Epithelial cell of prostate (primary cell): ENCODE results near the gene NDRG2.
"Not testable (repeated sequence)": the region's sequence is repeated elsewhere in the genome, so short reads cannot be mapped to it uniquely, and the experiment has no call there.

Experiments
- DNase-seq: peaks from one replicate; pipeline ENCODE4 v3.0.0-alpha.2; 2011; ENCODE audit warnings: low read depth, low spot score
- H3K27ac ChIP-seq: fragments of 450-650 bp; 2 replicates; pipeline ENCODE4 v1.5.1; 2017; ENCODE audit warnings: mild to moderate bottlenecking

NDRG2 gene

DNA sequence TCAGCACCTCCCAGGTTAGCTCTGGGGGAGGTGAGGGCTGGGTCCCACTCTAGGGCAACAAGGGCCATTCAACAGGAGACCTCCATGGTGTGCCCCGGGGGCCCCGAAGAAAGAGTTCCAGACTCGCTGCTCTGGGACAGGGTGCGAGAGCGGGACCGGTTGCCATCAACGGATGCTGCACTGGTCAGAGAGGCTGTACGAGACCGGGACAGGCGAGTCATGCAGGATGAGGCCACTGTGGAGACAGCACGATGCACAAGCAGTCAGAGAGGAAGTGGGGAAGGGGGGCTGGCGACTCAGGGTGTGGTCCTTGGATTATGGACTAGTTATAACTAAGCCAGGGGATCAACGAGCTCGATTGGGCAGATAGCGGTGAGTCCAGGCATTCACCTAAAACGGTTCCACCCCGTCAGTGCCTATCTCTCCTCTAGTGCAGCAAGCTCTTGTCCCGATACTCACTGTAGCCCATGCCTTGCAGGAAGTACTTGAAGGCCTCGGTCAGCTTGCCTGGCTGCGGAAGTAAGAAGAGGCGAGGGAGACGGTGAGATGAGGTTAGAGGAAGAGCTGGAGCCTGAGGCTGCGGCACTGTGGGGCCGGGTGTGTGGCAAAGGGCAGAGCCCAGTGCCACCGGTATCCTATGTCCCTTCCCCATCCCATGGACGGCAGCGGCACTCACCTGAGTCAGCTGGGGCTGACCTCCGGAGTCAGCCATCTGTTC is 7.2 kb downstream of the NDRG2 start:
- no peak overlapping the region for H3K27ac ChIP-seq
- DNase-seq = no peak

DNA sequence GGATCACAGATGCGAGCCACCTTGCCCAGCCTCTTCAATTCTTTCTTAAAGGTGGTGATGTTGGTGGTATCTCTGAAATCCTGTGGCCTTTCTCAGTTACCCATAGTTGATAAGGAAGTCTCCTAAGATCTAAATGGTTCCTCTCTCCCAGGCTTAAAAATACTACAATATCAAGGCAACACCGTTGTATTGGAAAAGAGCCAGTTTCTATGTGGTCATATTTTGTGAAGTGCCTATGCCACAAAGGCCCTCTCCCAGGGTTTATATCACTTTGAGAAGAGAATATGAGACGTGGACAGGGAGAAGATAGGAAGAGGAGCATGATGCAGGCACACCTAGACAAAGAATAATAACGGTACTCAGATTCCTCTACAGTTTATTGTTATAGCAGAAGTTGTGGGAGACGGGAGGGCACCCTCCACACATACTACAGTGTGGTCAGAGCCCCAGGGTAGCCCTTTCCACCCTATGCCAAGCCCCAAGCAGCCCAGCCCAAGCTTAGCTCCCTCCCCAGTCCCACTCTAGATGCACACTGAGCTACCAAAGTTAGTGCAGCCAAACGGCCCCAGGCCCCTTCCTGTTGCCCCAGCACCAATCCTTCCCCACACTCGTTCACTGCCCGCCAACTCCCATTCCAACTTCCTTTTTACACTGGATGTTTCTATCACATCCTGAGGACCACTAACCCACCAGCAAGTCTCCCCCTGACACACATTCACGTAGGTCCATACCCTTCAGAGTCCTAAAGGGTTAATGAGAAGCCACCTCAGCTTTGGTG is 8.3 kb downstream of the NDRG2 start:
- no peak for DNase-seq
- H3K27ac ChIP-seq = no peak overlapping the region

DNA sequence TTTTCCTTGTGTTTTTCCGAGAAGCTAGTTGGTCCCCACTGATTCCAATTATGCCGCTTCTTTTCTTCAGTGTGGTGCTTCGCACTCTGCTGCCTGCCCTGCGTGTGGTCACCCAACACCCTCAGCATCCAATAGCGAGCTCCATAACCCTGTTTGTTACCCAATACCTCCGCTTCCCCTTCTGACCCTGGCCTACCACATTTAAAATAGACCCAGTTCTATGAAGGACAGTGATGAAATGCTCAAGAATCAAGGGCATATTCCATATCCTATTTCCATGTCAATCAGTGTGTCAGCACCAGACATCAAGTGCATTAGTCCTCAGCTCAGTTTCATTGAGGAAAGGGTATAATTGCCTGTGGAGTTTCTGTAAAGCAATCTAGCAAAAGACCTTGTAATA is 9.5 kb downstream of the NDRG2 start:
- no peak for DNase-seq
- no peak overlapping the region for H3K27ac ChIP-seq

DNA sequence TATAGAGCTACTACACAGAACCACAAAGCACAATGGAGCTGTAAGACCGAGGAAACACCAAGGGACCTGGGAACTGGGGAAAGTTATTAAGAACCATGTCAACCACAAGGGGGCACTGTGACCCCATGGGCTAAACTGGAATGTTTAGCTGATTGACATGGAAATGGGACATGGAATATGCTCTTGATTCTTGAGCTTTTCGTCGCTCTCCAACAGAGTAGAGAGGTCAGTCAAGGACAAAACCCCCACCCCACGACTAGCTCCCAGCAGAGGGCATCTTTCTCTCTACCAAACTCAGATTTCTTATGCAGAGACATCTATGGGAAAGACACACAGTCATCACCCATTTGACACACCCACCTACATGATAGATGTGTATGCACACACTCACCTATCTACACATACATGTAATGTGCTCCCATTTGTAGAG is 10.1 kb downstream of the NDRG2 start:
- no peak overlapping the region for H3K27ac ChIP-seq
- peak; percentile 39 for DNase-seq

DNA sequence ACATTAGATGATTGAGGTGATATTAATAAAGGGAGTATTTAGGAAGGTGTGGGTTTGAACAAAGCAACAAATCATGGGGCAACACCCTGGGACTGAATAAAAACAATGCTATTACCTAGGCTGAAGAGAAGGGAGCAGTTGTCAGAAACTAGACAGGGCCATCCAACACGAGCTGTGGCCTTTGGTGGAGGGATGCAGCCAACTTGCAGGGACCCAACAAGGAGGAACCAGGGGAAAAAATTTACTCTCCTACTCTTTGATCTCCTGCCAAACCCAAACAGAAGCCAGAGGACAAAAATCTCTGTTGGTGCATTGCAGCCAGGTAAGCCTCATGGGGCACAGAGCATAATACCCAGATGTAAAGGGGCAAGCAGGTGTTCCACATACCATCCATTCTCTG is 13.7 kb downstream of the NDRG2 start:
- DNase-seq = no peak
- H3K27ac ChIP-seq = no peak overlapping the region

DNA sequence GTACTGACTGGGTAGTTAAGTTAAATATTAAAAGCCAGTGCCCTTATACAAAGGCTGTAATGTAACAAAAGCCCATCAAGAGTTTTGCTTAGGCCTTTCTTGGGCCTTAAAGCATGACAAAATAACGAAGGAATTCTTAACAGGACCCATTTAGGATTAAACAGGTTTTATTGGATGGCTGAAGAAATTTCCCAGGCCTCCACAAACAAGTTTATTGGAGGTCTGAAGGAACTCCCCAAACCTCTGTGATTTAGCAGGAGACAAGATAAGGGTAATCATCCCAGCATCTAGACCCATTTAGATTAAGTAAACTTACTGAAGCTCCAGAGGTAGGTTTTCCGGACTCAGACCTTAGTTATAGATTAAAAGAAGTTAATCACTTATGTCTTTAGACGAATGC is 15.1 kb downstream of the NDRG2 start:
- H3K27ac ChIP-seq, DNase-seq: not testable (repeated sequence)

DNA sequence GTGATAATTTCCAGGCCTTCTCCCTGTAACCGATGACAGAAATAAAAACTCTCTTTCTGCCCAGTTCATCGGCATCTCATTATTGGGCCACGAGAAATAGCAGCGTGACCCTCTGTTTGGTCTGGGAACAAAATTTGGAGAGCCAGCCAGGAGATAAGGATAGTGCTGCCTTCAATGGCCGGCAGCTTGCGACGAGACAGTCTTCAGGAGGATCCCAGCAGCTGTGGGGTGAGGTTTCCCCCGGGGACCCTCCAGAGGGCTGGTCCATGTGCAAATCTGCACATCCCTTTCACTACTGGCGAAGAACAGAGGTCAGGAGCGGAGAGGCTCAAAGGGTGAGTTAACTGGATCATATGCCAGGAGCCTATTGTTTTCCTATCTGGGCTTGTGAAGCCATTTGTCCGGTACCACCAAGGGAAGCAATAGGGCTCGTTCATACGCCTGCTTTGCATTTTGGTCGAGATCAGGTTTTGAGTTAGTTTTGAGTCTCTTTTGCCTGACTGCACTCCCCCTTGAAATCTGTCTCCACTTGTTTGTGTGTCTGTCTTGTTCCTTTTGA is 21.0 kb downstream of the NDRG2 start:
- no peak overlapping the region for H3K27ac ChIP-seq
- DNase-seq = no peak

DNA sequence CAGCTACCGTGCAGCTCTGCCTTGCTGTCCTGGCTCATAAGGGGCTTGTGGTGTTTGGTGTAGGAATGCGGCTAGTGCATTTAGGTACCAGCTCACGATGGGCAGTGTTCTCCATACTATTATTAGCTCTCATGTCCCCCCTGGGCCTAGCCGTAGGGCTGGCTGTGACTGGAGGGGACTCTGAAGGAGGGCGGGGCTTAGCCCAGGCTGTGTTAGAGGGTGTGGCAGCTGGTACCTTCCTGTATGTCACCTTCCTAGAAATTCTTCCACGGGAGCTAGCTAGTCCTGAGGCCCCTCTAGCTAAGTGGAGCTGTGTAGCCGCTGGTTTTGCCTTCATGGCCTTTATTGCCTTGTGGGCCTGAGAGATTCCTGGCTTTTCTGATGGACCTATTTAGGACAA is 23.6 kb downstream of the NDRG2 start:
- no peak overlapping the region for H3K27ac ChIP-seq
- DNase-seq = no peak

DNA sequence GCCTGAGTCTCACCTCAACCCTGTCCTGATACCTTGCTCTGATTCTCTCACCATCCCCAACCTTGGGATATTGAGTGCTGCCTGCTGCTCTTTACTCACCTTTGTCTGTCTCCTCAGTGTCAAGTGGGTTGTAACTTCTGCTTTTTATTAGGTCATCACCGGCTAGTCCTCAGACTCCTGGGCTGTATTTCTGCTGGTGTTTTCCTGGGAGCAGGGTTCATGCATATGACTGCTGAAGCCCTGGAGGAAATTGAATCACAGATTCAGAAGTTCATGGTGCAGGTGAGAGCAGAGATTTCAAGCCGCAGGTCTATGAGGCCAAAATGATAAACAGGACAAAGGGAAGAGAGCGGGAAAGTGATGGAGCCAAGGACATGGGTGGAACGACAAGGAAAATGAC is 25.3 kb downstream of the NDRG2 start:
- no peak for DNase-seq
- H3K27ac ChIP-seq = no peak overlapping the region

DNA sequence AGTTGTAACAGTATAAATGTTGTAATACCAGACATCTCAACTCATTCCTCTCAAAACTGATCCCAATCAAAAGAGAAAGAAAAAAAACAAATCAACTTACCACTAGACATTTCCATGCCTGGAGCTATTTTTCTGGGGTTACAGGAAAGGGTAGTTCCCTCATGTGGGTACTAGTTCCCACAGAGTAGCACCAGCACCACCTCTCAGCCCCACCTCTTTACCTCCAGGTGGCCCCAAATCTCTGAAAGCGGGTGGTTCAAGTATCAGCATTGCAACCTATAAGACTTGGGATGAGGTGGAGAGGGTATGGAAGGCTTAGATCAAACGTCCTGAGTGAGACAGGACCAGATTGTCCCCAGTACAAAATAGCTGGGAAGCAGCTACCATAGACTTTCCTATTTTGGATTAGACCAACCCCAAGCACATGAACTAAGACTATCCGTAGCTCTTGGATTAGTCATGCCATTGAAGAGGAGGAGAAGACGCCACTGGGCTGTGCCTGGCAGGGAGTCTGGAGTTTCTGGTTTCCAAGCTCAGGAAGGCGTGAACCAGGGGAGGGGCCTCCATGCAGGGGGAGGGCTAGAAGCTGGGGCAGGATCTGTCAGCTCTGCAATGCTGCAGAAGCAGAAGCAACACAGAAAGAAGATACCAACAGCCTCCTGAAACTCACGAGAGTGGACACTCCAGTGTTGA is 26.0 kb downstream of the NDRG2 start, which contains the start of gene SLC39A2:
Gene SLC39A2, plus strand, starts transcription at position 620 of the 693 bp plus-strand sequence. CDS start 154 bp downstream, outside the sequence.
- peak; percentile 78 for DNase-seq
- peak within 1 kb of the TSS; percentile 42 for H3K27ac ChIP-seq

DNA sequence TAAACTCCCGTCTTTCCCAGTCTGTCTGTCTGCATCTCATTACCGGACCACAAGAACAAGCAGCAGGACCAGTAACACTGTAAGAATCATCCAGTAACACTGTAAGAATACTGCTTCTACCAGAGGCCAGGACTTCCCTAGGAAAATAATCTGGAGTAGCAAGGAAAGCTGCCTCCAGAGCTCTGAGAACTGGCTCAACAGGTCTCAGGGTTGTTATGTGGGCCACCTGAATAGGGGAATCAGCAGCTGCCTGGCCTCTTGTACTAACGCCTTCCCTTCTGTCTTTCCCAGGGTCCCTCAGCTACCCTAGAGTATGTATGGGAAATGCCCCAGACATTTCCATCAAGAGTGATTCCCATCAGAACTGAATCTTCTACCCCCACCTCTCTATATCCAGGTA is 26.7 kb downstream of the NDRG2 start:
- peak overlapping the region; percentile 42 for H3K27ac ChIP-seq

DNA sequence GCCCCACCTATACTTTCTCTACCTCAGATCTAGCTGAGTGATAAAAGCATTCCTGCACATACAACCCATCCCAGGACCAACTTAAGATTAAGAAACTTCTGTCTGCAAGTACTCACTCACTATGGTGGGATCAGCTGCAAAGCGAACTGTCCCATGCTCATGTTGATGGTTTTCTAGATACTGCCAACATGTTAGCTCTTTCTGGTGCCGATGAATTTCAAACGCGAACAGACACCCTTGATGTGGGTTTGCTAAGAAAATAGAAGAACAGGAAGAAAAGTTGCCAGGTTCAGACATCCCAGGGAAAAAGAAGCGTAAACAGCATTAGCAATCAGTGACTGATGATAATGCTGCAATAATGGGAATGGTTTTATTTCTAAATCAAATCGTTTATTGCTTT is 27.3 kb downstream of the NDRG2 start:
- no peak for DNase-seq
- H3K27ac ChIP-seq = no peak overlapping the region

More for the DNA sequence above, 26.7 kb downstream of the NDRG2 start:
- DNase-seq = no peak

DNA sequence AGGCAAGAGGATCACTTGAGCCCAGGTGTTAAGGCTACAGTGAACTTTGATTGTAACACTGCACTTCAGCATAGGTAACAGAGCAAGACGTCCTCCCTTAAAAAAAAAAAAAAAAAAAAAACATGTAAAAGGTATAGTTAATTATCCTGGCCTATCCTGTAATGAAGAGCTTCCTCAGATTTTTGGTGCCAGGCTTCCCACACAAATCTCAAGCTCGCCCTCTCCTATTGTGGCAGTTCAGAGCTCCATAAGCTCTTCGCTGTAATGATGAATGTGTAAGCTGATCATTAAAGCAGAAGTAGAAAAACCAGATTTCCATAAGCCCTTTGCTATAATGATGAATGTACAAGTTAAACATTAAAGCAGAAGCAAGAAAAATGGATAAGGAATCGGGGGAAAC is 27.7 kb downstream of the NDRG2 start:
- no peak for DNase-seq
- H3K27ac ChIP-seq = no peak overlapping the region

DNA sequence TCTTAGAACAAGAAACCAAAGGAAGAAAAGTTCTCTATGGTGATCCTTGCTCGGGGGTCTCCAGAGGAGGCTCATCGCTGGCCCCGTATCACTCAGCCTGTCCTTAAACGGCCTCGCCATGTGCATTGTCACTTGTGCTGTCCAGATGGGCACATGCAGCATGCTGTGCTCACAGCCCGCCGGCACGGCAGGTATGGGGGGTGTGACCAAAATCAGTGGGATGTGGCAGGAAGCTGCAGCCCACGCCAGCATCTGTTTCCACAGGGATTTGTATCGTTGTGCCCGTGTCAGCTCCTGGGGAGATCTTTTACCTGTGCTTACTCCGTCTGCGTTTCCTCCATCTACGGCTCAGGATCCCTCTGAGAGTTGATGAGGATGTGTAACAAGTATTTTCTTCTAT is 28.3 kb downstream of the NDRG2 start:
- no peak for DNase-seq
- no peak overlapping the region for H3K27ac ChIP-seq

DNA sequence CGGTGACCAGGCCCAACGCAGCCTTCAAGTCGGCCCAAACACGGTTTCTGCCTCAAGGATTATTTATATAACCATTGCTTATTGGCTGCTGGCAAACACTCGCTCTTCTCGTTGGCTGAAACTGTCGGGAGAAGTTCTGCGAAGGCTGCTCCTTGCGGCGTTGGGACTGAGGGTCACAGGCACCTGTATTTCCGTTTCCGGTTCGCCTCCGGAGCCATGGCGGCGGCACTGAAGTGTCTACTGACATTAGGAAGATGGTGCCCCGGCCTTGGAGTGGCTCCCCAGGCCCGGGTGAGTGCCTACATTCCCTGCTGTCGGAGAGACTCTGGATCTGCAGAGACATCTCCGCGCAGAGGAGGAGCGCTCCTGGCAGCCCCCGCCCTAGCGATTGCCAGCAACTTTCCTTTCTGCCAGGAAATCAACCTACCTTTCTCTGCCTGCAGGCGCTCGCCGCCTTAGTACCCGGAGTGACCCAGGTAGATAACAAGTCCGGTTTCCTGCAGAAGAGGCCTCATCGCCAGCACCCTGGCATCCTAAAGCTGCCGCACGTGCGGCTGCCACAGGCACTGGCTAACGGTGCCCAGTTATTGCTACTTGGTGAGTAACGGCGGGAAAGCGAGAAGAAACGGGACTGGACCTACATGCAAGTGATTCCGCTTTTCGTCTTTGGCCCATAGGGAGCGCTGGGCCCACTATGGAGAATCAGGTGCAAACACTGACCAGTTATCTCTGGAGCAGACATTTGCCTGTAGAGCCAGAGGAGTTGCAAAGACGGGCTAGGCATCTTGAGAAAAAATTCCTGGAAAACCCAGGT is 34.9 kb downstream of the NDRG2 start, which contains the start of gene METTL17:
Gene METTL17, plus strand, starts transcription at position 194 of the 814 bp plus-strand sequence. Its CDS starts 23 bp downstream, at position 217.
- H3K27ac ChIP-seq = peak within 1 kb of the TSS; percentile 83
- peak; percentile 91 for DNase-seq

DNA sequence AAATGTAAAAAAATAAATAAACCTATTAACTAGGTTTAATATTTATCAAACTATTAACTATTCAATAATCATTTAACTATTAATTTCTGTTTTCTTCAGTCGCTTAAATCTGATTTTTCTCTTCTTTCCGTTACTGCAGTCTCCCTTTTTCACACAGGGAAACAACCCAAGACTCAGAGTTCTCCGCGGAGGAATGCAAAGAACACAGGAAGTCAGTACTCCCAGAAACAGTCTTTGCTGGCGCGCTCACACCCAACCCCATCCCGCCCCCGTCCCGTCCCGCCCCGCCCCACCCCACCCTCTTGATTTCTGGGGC is 35.4 kb downstream of the NDRG2 start:
- H3K27ac ChIP-seq = peak overlapping the region; percentile 83
- DNase-seq = no peak

DNA sequence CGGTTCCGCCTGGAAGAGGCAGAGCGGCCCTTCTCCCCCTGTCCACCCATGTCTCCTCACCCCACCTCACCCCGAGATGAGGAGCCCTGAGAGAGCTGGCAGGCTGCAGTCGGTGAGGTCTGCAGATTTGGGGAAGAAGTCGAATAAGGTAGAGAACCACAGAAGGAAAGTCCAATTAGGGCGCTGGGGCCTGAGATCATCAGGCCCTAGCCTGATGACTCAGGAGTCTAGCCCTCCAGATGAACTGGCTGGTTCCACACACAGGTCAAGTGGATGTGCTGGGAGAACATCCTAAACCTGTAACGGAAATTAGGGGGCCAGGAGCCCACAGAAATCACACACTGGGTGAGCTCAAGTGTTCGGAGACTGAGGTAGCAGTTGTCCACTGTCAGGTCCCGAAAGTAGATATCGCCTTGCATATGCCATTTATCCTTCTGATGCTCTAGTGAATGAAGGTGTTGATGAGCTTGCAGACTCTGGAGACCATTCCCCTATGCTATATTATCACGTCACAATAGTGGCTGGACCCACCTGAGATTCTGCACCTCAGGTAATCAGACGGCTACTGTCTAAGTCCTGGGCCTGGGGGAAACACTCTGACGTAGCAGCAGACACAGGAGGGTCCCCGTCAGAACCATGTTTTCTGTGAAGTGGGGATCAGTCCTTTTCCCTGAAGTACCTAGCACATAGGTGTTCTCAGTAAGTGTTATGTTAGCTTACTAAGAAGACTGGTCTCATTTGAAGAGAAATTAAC is 36.0 kb downstream of the NDRG2 start:
- peak overlapping the region; percentile 83 for H3K27ac ChIP-seq
- no peak for DNase-seq

DNA sequence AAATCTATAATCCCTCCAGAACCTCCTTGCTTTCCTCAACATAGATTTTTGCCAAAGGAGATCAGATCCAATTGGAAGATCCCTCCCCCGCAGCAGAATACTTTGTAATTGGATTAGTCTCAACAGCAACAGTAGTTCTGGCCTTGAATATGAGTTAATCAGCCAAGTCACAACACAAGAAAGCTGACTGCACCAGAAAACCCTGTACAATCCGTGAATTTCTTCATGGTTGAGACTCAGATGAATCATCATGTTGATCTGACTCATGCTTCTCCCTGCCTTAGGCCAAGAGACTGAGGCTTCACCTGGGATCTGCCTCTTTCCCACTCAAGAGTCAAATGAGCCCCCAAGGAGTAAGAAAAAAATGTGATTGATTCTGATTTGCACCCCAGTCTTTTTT is 38.0 kb downstream of the NDRG2 start:
- peak overlapping the region; percentile 71 for H3K27ac ChIP-seq

DNA sequence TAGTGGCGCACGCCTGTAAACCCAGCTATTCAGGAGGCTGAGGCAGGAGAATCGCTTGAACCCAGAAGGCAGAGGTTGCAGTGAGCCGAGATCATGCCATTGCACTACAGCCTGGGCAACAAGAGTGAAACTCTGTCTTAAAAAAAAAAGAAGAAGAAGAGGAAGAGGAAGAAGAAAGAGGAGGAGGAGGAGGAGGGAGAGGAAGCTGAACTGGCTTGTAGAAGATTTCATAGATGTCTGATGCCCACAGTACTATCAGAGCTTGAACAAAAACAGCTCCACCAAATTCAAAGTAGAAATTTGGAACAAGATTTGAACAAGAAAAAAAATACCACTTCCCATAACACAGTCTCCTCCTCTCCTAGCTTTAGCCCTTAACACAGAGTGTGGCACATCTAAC is 39.2 kb downstream of the NDRG2 start:
- DNase-seq, H3K27ac ChIP-seq: not testable (repeated sequence)

More for the DNA sequence above, 38.0 kb downstream of the NDRG2 start:
- DNase-seq = peak; percentile 96
